Measurements from ENCODE around the gene NFKB2.
A peak's percentile ranks its signal among the peaks of the same experiment; 100 is the strongest.

Gene NFKB2

GRCh38 chr10:102408728-102409603 is 13.5 kb downstream of the NFKB2 start:
- DNase-seq = peak in 3 of 4 experiments; percentile 44 to 72 (median 64)

DNA sequence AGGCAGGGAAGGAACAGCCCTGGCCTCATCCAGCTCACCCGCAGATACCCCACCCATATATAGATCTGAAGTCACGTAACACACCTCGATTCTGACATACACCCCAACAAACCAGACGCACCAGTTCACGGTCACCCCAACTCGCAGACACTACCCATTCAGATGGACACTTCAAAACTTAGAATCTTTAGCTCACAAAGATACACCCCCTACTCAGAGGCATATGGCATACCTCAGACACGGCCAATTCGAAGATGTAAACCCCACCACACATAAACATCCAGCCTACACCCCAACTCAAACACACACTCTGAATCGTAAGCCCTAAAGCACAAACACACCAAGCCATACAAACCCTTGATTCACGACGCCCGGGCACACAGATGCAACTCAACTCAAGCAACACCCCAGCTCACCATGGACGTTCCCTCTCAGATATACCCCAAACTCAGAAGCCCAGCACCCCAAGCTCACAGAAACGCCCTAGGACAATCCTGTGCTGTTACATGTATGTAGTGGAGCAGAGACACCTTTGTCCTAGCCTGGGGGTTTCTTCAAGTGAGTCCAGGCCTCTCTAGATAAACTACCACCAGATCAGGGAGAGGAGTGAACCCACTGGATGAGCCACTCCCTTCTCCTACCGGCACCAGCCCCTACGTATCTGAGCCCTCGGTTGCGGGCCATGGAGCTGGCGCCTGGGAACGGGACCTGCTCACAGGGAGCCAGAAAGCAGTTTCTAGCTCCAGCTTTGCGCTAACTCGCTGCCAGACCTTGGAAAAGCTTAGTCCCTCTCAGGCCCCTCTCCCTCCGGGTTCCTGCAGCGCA is 14.3 kb downstream of the NFKB2 start:
- DNase-seq = no peak

DNA sequence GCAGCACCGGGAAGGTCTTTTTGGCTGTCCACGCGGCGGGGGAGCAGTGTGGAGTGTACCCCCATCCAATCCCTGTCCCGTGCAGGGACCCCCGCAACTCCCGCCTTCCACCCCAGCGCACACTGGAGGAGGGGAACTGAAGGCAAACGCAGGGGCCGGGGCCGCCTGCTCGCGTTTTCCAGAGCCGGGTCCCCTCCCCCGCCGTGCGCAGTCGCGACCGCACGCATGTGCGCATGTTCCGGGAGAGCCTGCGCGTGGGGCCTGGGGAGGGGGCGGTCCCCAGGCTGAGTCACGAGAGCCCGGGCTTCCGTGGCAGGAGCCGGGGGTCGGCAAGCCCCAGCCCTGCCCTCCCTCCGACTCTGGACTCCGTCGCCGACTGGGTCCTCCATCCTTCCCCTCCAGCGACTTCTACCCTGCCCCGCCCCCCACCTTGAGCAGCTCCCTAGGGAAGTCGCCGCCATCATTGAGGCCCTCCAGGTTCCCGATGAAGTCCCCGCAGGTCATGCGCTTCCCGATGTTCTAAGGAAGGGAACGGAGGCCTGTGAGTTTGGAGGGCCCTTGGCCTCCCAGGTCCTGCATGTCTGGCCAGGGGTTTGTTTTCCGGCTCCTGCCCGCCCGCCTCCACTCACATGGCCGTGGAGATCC is 15.0 kb downstream of the NFKB2 start:
- DNase-seq = no peak

- no peak for DNase-seq
Observed at GRCh38 chr10:102411341-102412255, 16.1 kb downstream of the NFKB2 start.

DNA sequence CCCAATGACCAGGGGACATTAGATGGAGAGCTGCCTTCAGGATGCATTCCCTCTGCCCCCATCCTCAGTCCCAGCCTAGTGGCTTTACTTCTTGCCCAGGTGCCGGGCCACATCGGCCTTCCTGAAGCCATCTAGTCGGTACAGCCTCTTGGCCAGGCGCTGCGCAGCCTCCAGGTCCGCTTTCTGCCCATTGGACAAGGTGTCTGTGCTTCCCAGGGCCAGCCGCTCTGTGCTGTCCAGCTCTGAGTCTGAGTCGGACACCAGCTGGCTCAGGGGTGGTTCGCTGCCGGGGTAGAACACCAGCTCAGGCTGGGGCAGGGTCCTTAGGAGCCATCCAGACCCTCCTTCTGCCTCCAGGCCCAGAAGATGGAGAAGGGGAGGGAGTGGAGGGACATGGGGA is 16.8 kb downstream of the NFKB2 start:
- DNase-seq = no peak

- DNase-seq = no peak
Observed at GRCh38 chr10:102413053-102413705, 17.7 kb downstream of the NFKB2 start.

GRCh38 chr10:102413806-102414561 is 18.5 kb downstream of the NFKB2 start:
- no peak for DNase-seq

DNA sequence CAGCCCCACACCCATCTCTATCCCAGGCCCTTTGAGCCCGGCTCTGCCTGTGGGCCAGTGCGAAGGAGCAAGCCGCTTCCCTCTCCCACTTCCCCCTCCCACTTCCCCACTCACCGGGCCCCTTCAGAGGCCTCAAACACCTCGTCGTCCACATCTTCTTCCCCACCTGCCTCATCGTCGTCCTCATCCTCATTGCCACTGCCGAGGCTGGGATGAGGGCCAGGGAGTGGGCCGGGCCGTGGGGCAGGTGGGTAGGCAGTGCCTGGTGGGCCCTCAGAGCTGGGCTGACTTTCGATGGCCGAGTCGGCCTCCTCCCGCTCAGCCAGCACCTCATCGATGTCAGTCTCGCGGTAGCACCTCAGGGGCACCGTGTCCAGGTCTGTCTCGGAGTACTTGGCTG is 19.2 kb downstream of the NFKB2 start:
- DNase-seq = peak in 2 of 4 experiments; percentile 42 to 43

- DNase-seq = no peak
Observed at GRCh38 chr10:102416283-102416682, 20.8 kb downstream of the NFKB2 start.

GRCh38 chr10:102416695-102417094 is 21.2 kb downstream of the NFKB2 start:
- DNase-seq = no peak

GRCh38 chr10:102418622-102419268 is 23.2 kb downstream of the NFKB2 start, which contains the start of gene PSD:
TSS of gene PSD (minus strand) at chr10:102418785. CDS start at chr10:102417038, 1,747 bp downstream.
- peak in 2 of 4 experiments; percentile 28 to 33 for DNase-seq

DNA sequence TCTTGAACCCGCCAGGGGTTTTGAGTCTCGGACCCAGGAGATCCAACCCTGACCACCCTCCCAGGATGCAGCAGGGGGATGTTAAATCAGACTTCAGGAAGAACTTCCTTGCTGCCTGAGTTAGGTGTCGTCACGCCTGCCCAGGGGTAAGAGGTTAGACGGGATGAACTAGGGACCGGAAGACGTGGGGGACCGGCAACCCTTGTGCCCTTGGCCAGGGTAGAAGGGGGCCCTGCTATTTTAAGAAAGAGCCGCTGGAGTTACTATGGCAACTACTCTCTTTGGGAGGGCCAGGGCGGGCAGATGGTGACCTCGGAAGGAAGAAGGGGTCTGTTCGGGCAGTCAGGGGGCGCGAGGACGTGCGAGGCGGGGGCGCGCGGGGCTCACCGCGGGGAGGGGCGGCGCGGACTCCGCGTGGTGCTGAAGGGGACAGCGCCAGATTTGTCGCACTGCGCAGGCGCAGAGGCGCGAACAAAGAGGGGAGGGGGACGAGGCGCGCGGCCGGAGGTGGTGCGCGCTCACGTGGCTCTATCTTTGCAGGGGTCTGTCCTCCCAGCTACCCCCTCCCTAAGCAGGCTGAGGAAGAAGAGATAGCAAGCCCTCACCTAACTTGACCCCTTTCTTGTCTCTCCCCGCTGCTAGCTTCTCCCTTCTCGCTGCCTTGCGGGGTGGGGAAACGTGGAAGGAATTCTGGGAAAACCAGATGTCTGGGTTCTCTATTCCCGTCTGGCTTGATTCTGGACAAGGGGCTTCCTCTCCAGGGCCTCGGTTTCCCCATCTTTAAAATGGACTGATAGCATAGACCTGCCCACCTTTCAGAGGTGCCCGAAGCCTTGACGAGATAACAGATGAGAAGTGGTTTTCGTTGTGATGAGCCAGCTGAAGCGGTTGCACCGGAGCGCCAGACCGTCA is 24.0 kb downstream of the NFKB2 start:
- DNase-seq = peak in 3 of 4 experiments; percentile 51 to 77 (median 70)

DNA sequence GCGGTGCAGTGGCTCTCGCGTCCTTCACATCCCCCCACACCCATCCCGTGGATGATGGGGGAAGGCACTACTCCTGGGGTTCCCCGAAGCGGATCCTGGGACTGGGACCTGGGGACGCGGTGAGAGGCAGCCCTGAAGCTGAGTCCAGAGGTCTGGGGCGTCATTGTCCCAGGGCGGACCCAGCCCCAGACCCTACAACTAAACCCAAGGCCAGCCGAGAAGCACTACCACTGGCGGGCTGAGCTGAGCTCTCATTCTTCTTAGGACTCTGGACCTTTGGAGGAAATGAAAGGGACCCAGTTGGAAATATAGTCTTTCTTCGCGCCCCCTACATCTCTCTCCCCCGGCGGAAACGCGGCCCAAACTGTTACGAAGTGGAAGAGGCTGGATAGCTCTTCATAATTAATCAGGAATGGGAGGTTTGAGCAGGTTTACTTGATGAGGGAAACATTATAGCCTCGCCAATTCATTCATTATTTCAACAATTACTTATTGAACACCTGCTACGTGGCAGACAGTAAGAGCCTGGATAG is 24.7 kb downstream of the NFKB2 start:
- no peak for DNase-seq

- DNase-seq = peak; percentile 98 to 99 (median 99)
Observed at GRCh38 chr10:102420714-102421506, 25.4 kb downstream of the NFKB2 start, which contains the start of gene FBXL15. TSS of gene FBXL15 (plus strand) at chr10:102420836. CDS start at chr10:102421130, 294 bp downstream.

- DNase-seq = no peak
Observed at GRCh38 chr10:102421507-102421756, 25.9 kb downstream of the NFKB2 start.

- DNase-seq = peak in 3 of 4 experiments; percentile 49 to 74 (median 59)
Observed at GRCh38 chr10:102421757-102422512, 26.4 kb downstream of the NFKB2 start.

Measured in suppressor macrophage (primary cell).